Measurements from ENCODE around the gene BRICD5.

DNA sequence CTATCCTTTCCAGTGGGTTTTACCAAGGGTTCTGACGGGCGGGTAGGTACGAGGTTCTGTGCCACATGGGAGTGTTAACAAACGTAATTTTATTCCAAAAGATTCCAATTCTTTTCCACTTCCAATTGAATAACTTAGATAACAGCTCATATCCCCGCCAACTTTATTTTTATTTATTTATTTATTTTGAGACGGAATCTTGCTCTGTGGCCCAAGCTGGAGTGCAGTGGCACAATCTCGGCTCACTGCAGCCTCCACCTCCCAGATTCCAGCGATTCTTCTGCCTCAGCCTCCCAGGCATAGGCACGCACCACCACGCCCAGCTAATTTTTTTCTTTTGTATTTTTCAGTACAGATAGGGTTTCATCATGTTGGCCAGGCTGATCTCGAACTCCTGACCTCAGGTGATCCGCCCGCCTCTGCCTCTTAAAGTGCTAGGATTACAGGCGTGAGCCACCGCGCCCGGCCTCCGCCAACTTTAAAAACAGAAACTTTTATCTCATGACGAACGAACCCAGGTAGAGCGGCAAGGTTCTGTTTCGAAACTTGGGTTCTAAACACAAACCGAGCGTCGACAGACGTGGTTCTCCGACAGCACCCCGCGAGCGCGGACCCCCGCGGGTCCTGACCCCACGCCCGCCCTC, 40.1 kb upstream of the BRICD5 start:
- no peak for TF ChIP-seq ZNF788 (CRISPR knock-in tag; IDR thresholded peaks at IDR 0.05; ENCODE audit: borderline replicate concordance)
- no peak for TF ChIP-seq ZNF629 (CRISPR knock-in tag; conservative IDR thresholded peaks at IDR 0.05)
- TF ChIP-seq, protein P1, sequence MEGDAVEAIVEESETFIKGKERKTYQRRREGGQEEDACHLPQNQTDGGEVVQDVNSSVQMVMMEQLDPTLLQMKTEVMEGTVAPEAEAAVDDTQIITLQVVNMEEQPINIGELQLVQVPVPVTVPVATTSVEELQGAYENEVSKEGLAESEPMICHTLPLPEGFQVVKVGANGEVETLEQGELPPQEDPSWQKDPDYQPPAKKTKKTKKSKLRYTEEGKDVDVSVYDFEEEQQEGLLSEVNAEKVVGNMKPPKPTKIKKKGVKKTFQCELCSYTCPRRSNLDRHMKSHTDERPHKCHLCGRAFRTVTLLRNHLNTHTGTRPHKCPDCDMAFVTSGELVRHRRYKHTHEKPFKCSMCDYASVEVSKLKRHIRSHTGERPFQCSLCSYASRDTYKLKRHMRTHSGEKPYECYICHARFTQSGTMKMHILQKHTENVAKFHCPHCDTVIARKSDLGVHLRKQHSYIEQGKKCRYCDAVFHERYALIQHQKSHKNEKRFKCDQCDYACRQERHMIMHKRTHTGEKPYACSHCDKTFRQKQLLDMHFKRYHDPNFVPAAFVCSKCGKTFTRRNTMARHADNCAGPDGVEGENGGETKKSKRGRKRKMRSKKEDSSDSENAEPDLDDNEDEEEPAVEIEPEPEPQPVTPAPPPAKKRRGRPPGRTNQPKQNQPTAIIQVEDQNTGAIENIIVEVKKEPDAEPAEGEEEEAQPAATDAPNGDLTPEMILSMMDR (CRISPR knock-in tag; IDR thresholded peaks at IDR 0.05) = no peak
- TF ChIP-seq XBP1 (CRISPR knock-in tag; IDR thresholded peaks at IDR 0.05) = no peak
- TF ChIP-seq FOXO1 (CRISPR knock-in tag; IDR thresholded peaks at IDR 0.05) = no peak
- TF ChIP-seq, protein P2, sequence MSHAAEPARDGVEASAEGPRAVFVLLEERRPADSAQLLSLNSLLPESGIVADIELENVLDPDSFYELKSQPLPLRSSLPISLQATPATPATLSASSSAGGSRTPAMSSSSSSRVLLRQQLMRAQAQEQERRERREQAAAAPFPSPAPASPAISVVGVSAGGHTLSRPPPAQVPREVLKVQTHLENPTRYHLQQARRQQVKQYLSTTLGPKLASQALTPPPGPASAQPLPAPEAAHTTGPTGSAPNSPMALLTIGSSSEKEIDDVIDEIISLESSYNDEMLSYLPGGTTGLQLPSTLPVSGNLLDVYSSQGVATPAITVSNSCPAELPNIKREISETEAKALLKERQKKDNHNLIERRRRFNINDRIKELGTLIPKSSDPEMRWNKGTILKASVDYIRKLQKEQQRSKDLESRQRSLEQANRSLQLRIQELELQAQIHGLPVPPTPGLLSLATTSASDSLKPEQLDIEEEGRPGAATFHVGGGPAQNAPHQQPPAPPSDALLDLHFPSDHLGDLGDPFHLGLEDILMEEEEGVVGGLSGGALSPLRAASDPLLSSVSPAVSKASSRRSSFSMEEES (CRISPR knock-in tag; IDR thresholded peaks at IDR 0.05) = no peak
- TF ChIP-seq, protein P3, sequence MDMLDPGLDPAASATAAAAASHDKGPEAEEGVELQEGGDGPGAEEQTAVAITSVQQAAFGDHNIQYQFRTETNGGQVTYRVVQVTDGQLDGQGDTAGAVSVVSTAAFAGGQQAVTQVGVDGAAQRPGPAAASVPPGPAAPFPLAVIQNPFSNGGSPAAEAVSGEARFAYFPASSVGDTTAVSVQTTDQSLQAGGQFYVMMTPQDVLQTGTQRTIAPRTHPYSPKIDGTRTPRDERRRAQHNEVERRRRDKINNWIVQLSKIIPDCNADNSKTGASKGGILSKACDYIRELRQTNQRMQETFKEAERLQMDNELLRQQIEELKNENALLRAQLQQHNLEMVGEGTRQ (IDR thresholded peaks at IDR 0.05; ENCODE audit: low read depth, low read length) = no peak
- TF ChIP-seq, protein P3 (CRISPR knock-in tag; IDR thresholded peaks at IDR 0.05; ENCODE audit: borderline replicate concordance) = no peak
- TF ChIP-seq CREB1 (IDR thresholded peaks at IDR 0.05) = no peak
- no peak for TF ChIP-seq CREB1 (CRISPR knock-in tag; IDR thresholded peaks at IDR 0.05)
